ENCODE data around the gene AGAP1. TPM values are rescaled to one million over a fixed set of nuclear protein-coding genes. Genes with fewer than 3 reads are reported as not detected.
A peak's percentile ranks its signal among the peaks of the same experiment; 100 is the strongest.

AGAP1 gene
- total RNA-seq, 1 donor: 10.8 TPM

- no peak overlapping the region for H3K4me3 ChIP-seq (ENCODE audit: low read depth, low read length)
- TF ChIP-seq CTCF (IDR thresholded peaks at IDR 0.05; ENCODE audit: insufficient read depth, low read depth, low read length): no peak
- DNase-seq (ENCODE audit: low read depth): peak; percentile 95
Measured at GRCh38 chr2:236073867-236074655, 580.2 kb downstream of the AGAP1 start.

- no peak overlapping the region for H3K4me3 ChIP-seq (ENCODE audit: low read depth, low read length)
- DNase-seq (ENCODE audit: low read depth): no peak
- TF ChIP-seq CTCF (IDR thresholded peaks at IDR 0.05; ENCODE audit: insufficient read depth, low read depth, low read length): no peak
Measured at GRCh38 chr2:236075802-236076201, 582.0 kb downstream of the AGAP1 start.

GRCh38 chr2:236078297-236079255 lies 584.7 kb downstream of the AGAP1 start:
- TF ChIP-seq CTCF (IDR thresholded peaks at IDR 0.05; ENCODE audit: insufficient read depth, low read depth, low read length): no peak
- DNase-seq (ENCODE audit: low read depth): peak; percentile 97
- no peak overlapping the region for H3K4me3 ChIP-seq (ENCODE audit: low read depth, low read length)

- no peak for DNase-seq (ENCODE audit: low read depth)
- TF ChIP-seq CTCF (IDR thresholded peaks at IDR 0.05; ENCODE audit: insufficient read depth, low read depth, low read length): no peak
- H3K4me3 ChIP-seq (ENCODE audit: low read depth, low read length): no peak overlapping the region
Measured at GRCh38 chr2:236080412-236080811, 586.6 kb downstream of the AGAP1 start.

GRCh38 chr2:236081171-236081570 lies 587.3 kb downstream of the AGAP1 start:
- no peak for DNase-seq (ENCODE audit: low read depth)
- no peak for TF ChIP-seq CTCF (IDR thresholded peaks at IDR 0.05; ENCODE audit: insufficient read depth, low read depth, low read length)
- H3K4me3 ChIP-seq (ENCODE audit: low read depth, low read length): no peak overlapping the region

- no peak for DNase-seq (ENCODE audit: low read depth)
- no peak overlapping the region for H3K4me3 ChIP-seq (ENCODE audit: low read depth, low read length)
- TF ChIP-seq CTCF (IDR thresholded peaks at IDR 0.05; ENCODE audit: insufficient read depth, low read depth, low read length): no peak
Measured at GRCh38 chr2:236082061-236082460, 588.2 kb downstream of the AGAP1 start.

All from fibroblast of villous mesenchyme (primary cell).